Measurements from ENCODE around the gene CTDSPL. TPM values are rescaled to one million over a fixed set of nuclear protein-coding genes. Genes with fewer than 3 reads are reported as not detected.

CTDSPL gene
- polyA plus RNA-seq, 1 of the 3 experiments (the other 2 are of a cell fraction), result 22.1 TPM

DNA sequence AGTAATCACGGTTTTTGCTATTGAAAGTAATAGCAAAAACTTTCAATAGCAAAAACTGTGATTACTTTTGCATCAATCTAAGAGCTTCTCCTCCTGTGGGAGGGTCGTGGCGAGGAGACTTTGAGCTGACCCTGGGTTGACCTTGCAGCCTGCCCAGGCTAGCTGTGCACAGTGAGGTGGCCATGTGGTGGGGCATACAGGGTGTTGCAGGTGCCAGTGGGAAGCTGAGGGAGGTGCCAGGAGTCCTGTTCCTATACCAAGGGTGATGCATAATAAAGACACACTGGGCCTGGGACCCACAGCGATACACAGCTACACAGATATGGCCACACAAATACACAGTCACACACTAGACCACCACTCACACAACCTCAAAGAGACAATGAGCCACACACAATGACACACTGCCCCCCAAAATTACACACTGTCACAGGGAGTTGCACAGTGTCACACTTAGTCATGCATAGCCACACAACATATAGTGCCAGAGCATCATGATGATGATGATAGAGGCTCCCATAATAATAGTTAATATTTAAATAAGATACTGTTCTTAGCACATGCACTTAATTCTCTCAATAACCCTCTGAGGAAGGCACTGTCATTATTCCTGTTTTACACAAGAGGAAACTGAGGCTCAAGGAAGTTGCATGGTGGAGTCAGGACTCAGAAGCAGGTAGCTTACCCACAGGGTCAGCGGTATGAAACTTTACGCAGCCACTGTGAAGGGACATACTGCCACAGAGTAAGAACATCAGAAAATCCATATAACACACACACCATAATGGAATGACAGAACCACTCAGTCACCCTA is 161.4 kb downstream of the CTDSPL start (continued):
- TF ChIP-seq, protein P1, sequence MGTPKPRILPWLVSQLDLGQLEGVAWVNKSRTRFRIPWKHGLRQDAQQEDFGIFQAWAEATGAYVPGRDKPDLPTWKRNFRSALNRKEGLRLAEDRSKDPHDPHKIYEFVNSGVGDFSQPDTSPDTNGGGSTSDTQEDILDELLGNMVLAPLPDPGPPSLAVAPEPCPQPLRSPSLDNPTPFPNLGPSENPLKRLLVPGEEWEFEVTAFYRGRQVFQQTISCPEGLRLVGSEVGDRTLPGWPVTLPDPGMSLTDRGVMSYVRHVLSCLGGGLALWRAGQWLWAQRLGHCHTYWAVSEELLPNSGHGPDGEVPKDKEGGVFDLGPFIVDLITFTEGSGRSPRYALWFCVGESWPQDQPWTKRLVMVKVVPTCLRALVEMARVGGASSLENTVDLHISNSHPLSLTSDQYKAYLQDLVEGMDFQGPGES (IDR thresholded peaks at IDR 0.05; ENCODE audit: low read depth, low read length), result no peak
- TF ChIP-seq SMC3 (IDR thresholded peaks at IDR 0.05; ENCODE audit: low read depth, low read length) (no peak), MEF2A (IDR thresholded peaks at IDR 0.05; ENCODE audit: borderline replicate concordance, low read depth) (no peak), NRF1 (IDR thresholded peaks at IDR 0.05; ENCODE audit: low read depth, low read length) (no peak), FOSL2 (IDR thresholded peaks at IDR 0.05; ENCODE audit: borderline replicate concordance, low read depth) (no peak), RXRA (IDR thresholded peaks at IDR 0.05; ENCODE audit: borderline replicate concordance, low read depth) (no peak), POLR2AphosphoS5 (IDR thresholded peaks at IDR 0.05; ENCODE audit: low read depth, low read length) (no peak)

DNA sequence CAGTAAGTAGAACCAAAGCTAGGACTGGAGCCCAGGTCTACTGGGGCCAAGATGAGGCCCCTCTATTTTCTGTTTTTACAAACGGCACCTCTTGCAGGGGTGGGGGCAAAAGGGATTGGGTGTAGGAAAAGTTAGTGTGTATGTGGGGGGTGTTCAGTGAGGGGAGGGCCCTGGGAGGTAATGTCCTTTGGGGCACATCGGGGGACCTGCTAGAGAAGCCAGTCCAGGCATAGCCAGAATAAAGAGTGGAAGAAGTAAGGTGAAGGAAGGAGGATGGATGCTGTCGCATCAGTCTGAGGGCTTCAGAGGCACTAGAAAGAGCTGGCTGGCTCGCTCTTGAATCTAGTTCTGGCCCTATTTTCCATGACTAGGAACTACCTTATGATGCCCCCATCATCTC is 165.2 kb downstream of the CTDSPL start:
- CTCF ChIA-PET, result interaction anchor here (1.7 kb wide), 1 partner anchor 171 kb away, joined by 5 read pairs; no protein-coding TSS in a partner anchor
- H3K27ac ChIP-seq (ENCODE audit: low read depth in 2 of 2, low read length in 1 of 2), result no peak overlapping the region
- no peak for DNase-seq
- H3K9ac ChIP-seq, result no peak overlapping the region
- peaks cover 23 to 36% of the 10 kb centered on the region in 2 experiments; a peak in 3 of 4 replicates for H3K4me1 ChIP-seq (ENCODE audit: control insufficient read depth in 1 of 2, insufficient read depth in 2 of 2, low read depth in 1 of 2, low read length in 1 of 2)
- peaks cover 13% of the 10 kb centered on the region for H3F3A ChIP-seq (replicated peaks; ENCODE audit: insufficient read depth)
- WGBS (ENCODE audit: low lambda C conversion rate), result 70% methylated on average over 4 of the region's 4 CpGs
- POLR2A ChIA-PET, result no interaction called here
- peaks cover 12% of the 10 kb centered on the region; the same call in 1 of the 2 replicates for H3K79me2 ChIP-seq (ENCODE audit: insufficient read depth)
- H3K27me3 ChIP-seq (ENCODE audit: insufficient read depth), result no peaks in the 10 kb centered on the region
- no peak overlapping the region for H2AFZ ChIP-seq (ENCODE audit: low read depth)
- no peak for TF ChIP-seq TCF12 (IDR thresholded peaks at IDR 0.05)
- TF ChIP-seq, protein P2, sequence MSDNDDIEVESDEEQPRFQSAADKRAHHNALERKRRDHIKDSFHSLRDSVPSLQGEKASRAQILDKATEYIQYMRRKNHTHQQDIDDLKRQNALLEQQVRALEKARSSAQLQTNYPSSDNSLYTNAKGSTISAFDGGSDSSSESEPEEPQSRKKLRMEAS (IDR thresholded peaks at IDR 0.05; ENCODE audit: low read depth), result no peak
- no peak for TF ChIP-seq MXI1 (IDR thresholded peaks at IDR 0.05; ENCODE audit: low read depth, low read length)
- no peak for TF ChIP-seq GABPA (IDR thresholded peaks at IDR 0.05; ENCODE audit: low read depth)
- TF ChIP-seq GATA2 (CRISPR knock-in tag; IDR thresholded peaks at IDR 0.05), result no peak
- no peak for TF ChIP-seq SIN3A (IDR thresholded peaks at IDR 0.05; ENCODE audit: borderline replicate concordance, low read depth, low read length)
- no peak for TF ChIP-seq RAD21 (IDR thresholded peaks at IDR 0.05; ENCODE audit: low read length)
- H3K36me3 ChIP-seq (replicated peaks in 1 of 2; ENCODE audit: control insufficient read depth in 1 of 2, insufficient read depth in 2 of 2, low read length in 1 of 2), result no peaks in the 10 kb centered on the region
- H3K4me3 ChIP-seq (ENCODE audit: low read depth in 2 of 2, low read length in 1 of 2), result no peak overlapping the region
- no peaks in the 10 kb centered on the region for H3K9me2 ChIP-seq
- H3K4me2 ChIP-seq, result no peak overlapping the region
- no peaks in the 10 kb centered on the region for H3K9me3 ChIP-seq
- H4K20me1 ChIP-seq (ENCODE audit: insufficient read depth), result peaks cover 3% of the 10 kb centered on the region; the same call in 1 of the 2 replicates

All from SK-N-SH (cell line).